Upper lobe of right lung (tissue), 1 donor: ENCODE results near the gene ZNF236. TPM values are rescaled to one million over a fixed set of nuclear protein-coding genes. Genes with fewer than 3 reads are reported as not detected.
A peak's percentile ranks its signal among the peaks of the same experiment; 100 is the strongest.
"Not testable (repeated sequence)": the region's sequence is repeated elsewhere in the genome, so short reads cannot be mapped to it uniquely, and the experiment has no call there.

Experiments
- ATAC-seq: fragments of 200-7000 bp; cut with Tn5 transposase; one replicate; pipeline ENCODE4 v1.9.1; 2020; ENCODE audit warnings: mild to moderate bottlenecking, moderate library complexity
- DNase-seq: peaks from one replicate; pipeline ENCODE4 v3.0.0-alpha.2; 2020
- H3K27ac ChIP-seq: fragments of 200-600 bp; one replicate; pipeline ENCODE4 v1.8.0; 2022
- H3K27me3 ChIP-seq: fragments of 200-600 bp; one replicate; pipeline ENCODE4 v1.8.0; 2022; ENCODE audit warnings: mild to moderate bottlenecking
- H3K36me3 ChIP-seq: fragments of 200-600 bp; one replicate; pipeline ENCODE4 v1.8.0; 2022
- H3K4me1 ChIP-seq: fragments of 200-600 bp; one replicate; pipeline ENCODE4 v1.8.0; 2022
- H3K4me3 ChIP-seq: fragments of 200-600 bp; one replicate; pipeline ENCODE4 v1.8.0; 2022; ENCODE audit warnings: mild to moderate bottlenecking
- H3K9me3 ChIP-seq: fragments of 200-600 bp; one replicate; pipeline ENCODE4 v1.8.0; 2022
- intact Hi-C: fragments of 100-400 bp; cut with DNase I; formaldehyde crosslinking; loops from one replicate; pipeline ENCODE4 v1.11.0; 2022
- total RNA-seq: library from RNA; stranded (reverse); fragmentation: NEBNext Ultra II Directional; extraction: Animal tissue kit (Norgen Biotek cat#: 25700); gene quantifications from one replicate; pipeline ENCODE4 v1.2.1, GENCODE V29; 2021
- TF ChIP-seq, protein P1 (sequence below): fragments of 200-600 bp; IDR thresholded peaks from one replicate; pipeline ENCODE4 v1.8.0; 2022; ENCODE audit warnings: antibody characterized with exemption
- donor health status: DM: no; HTN: yes; CAD: no; lungs with severe emphysema.

Gene ZNF236
- total RNA-seq, 1 donor from 2014 or later = 14.9 TPM

DNA sequence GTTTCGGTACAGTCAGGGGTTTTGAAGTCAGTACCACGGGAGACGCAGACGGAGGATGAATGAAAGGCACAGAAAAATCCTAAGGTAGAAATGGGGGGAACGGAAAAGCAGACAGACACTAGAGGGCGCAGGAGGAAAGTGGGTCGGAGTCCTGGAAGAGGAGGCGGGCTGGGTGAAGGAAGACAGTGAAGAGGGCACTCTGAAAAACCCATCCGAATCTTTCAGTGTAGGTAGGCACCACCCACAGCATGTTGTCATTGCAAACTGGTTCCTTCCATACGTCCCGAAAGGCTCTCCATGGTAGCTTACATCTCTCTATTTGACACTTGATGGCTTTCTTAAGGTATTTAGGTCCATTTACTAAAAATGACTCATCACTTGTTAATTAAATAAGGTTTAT is 18.5 kb upstream of the ZNF236 start:
- TF ChIP-seq, protein P1, sequence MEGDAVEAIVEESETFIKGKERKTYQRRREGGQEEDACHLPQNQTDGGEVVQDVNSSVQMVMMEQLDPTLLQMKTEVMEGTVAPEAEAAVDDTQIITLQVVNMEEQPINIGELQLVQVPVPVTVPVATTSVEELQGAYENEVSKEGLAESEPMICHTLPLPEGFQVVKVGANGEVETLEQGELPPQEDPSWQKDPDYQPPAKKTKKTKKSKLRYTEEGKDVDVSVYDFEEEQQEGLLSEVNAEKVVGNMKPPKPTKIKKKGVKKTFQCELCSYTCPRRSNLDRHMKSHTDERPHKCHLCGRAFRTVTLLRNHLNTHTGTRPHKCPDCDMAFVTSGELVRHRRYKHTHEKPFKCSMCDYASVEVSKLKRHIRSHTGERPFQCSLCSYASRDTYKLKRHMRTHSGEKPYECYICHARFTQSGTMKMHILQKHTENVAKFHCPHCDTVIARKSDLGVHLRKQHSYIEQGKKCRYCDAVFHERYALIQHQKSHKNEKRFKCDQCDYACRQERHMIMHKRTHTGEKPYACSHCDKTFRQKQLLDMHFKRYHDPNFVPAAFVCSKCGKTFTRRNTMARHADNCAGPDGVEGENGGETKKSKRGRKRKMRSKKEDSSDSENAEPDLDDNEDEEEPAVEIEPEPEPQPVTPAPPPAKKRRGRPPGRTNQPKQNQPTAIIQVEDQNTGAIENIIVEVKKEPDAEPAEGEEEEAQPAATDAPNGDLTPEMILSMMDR = peak; percentile 79
- peak; percentile 83 for ATAC-seq
- Histone ChIP-seq H3K4me3 (no peak overlapping the region), H3K27ac (no peak overlapping the region), H3K4me1 (peaks cover 9% of the 10 kb centered on the region), H3K36me3 (peaks cover 10% of the 10 kb centered on the region), H3K9me3 (no peaks in the 10 kb centered on the region), H3K27me3 (peaks cover 9% of the 10 kb centered on the region)
- intact Hi-C loops = loop anchor here (10.0 kb wide), 1 partner anchor 71 kb away; no protein-coding TSS in a partner anchor
- DNase-seq = no peak

DNA sequence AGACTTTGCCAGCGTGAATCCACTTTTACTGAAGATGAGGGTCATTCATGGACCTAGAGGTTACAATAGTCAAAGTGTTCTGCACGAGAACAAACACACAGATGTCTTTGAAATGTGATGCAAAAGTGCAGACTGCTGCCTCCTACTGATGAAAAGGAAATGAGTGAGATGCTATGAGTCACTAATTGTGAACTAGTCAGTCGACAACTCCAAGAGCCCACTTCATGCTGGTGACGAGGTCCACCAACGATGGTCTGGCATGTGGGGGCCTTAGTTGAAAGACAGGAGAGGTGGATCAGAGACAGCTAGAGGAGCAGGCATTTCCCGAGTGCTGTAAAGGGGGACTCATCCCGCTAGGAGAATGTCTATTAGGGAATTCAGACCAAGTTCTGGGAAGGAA is 17.1 kb upstream of the ZNF236 start:
- DNase-seq = no peak
- H3K36me3 ChIP-seq = peaks cover 11% of the 10 kb centered on the region
- TF ChIP-seq, protein P1 = no peak
- H3K27me3 ChIP-seq = peaks cover 9% of the 10 kb centered on the region
- intact Hi-C loops = loop anchor here (10.0 kb wide), 1 partner anchor 70 kb away; no protein-coding TSS in a partner anchor
- H3K9me3 ChIP-seq = no peaks in the 10 kb centered on the region
- H3K4me1 ChIP-seq = peaks cover 9% of the 10 kb centered on the region
- H3K4me3 ChIP-seq = no peak overlapping the region
- H3K27ac ChIP-seq = no peak overlapping the region
- no peak for ATAC-seq

DNA sequence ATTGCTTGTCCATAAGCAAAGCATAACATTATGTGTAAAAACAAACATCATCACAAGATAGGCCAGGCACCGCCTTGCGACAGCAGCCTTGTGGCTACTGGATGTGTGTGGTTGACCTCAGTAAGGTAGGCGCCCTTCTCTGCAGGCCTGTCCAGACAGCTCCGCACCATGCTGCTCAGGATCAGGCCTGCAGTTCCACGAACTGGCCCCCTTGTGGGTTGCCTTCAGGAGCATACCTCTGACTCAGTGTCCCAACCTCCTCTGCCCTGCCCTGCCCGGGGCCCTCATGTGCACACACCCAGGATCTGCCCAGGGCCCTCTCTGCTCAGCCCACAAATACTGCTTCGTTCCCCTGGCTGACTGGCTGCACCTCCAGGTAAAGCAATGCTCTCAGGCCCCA is 16.1 kb upstream of the ZNF236 start:
- H3K9me3 ChIP-seq = no peaks in the 10 kb centered on the region

DNA sequence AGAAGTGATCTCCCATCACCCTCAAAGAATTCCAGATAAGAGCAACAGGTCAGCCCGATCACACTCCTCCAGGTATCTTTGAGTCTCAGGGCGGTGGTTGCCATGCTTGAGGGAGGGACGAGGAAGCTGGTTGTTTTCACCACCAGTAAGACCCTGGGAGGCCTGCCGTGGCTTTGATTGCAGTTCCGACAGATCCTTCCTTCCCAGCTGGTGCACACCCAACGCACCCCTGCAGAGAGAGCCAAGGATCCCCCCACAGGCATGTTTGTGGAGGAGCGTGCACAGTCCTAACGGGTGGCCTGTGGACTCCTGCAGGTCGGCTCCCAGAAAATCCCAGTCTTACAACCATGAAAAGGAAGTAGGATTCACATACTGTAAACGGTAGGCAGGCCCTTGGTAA is 13.8 kb upstream of the ZNF236 start:
- DNase-seq = no peak
- H3K36me3 ChIP-seq = peaks cover 11% of the 10 kb centered on the region
- H3K4me1 ChIP-seq = no peaks in the 10 kb centered on the region
- TF ChIP-seq, protein P1 = no peak
- H3K9me3 ChIP-seq = no peaks in the 10 kb centered on the region
- H3K27ac ChIP-seq = no peak overlapping the region
- ATAC-seq = no peak
- H3K4me3 ChIP-seq = no peak overlapping the region
- H3K27me3 ChIP-seq = no peaks in the 10 kb centered on the region
- intact Hi-C loops = loop anchor here (10.0 kb wide), 1 partner anchor 66 kb away; no protein-coding TSS in a partner anchor

More for the DNA sequence above, 16.1 kb upstream of the ZNF236 start:
- H3K4me3 ChIP-seq = no peak overlapping the region
- peaks cover 11% of the 10 kb centered on the region for H3K36me3 ChIP-seq
- DNase-seq = no peak
- intact Hi-C loops = loop anchor here (10.0 kb wide), 1 partner anchor 68 kb away; no protein-coding TSS in a partner anchor
- H3K27me3 ChIP-seq = peaks cover 6% of the 10 kb centered on the region
- peak; percentile 5 for ATAC-seq
- H3K27ac ChIP-seq = no peak overlapping the region
- H3K4me1 ChIP-seq = peaks cover 9% of the 10 kb centered on the region
- TF ChIP-seq, protein P1 = no peak

DNA sequence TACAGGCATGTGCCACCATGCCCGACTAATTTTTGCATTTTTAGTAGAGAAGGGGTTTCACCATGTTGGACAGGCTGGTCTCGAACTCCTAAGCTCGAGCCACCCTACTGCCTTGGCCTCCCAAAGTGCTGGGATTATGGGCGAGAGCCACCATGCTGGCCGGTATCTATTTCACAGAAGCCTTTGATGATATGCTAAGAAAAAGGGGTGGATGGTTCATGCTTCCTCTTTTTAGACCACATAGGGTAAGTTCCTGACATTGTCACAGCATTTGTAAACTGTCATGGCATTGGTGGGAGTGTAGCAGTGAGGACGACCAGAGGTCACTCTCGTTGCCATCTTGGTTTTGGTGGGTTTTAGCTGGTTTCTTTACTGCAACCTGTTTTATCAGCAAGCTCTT is 10.8 kb upstream of the ZNF236 start:
- H3K36me3 ChIP-seq = peaks cover 11% of the 10 kb centered on the region
- H3K4me3 ChIP-seq, H3K4me1 ChIP-seq, H3K27ac ChIP-seq, H3K27me3 ChIP-seq, DNase-seq, ATAC-seq, H3K9me3 ChIP-seq, intact Hi-C loops: not testable (repeated sequence)

DNA sequence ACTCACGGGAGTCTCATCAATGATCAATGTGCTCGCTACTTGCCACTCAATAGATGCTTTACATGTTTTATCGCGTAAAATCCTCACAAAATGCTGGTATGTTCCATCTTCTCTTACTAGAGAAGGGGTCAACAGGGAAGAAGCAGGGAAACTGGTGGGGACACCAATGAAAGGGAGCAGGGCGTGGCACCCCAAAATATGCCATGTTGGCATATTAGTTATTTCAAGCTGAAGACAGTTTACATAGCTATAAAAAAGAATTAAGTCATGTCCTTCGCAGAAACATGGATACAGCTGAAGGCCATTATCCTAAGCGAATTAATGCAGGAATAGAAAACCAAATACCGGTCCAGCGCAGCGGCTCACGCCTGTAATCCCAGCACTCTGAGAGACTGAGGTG is 8.1 kb upstream of the ZNF236 start:
- intact Hi-C loops = no loop called here
- TF ChIP-seq, protein P1 = no peak
- Histone ChIP-seq H3K9me3 (no peaks in the 10 kb centered on the region), H3K27ac (no peak overlapping the region), H3K4me3 (no peak overlapping the region), H3K4me1 (no peaks in the 10 kb centered on the region), H3K36me3 (no peaks in the 10 kb centered on the region), H3K27me3 (no peaks in the 10 kb centered on the region)
- DNase-seq (no peak), ATAC-seq (no peak)
